Uterus (tissue), 4 donors: Measurements from ENCODE around the gene INPP5J. TPM values are rescaled to one million over a fixed set of nuclear protein-coding genes. Genes with fewer than 3 reads are reported as not detected.

Experiments used
- DNase-seq, 2 donors: peaks; one replicate each; pipeline ENCODE4 v3.0.0-alpha.2; 2019 to 2020
- H3K27ac ChIP-seq, 2 donors: fragments of 200-600 bp; sonication (generic); 1 replicate in 1 of 2; 2 replicates in 1 of 2; pipeline ENCODE4 v1.5.1; 2016 to 2018
- H3K27me3 ChIP-seq, 2 donors: fragments of 200-600 bp; sonication (generic); one replicate each; pipeline ENCODE4 v1.5.1; 2018 to 2019; ENCODE audit warnings: control low read depth in 1 of 2
- H3K36me3 ChIP-seq, 2 donors: fragments of 200-600 bp; sonication (generic); one replicate each; pipeline ENCODE4 v1.5.1; 2019; ENCODE audit warnings: control low read depth in 1 of 2
- H3K4me1 ChIP-seq, 2 donors: fragments of 200-600 bp; sonication (generic); one replicate each; pipeline ENCODE4 v1.5.1; 2018 to 2019; ENCODE audit warnings: control low read depth in 1 of 2
- H3K4me3 ChIP-seq, 2 donors: fragments of 200-600 bp; sonication (generic); 1 replicate in 1 of 2; 2 replicates in 1 of 2; pipeline ENCODE4 v1.5.1; 2018 to 2019; ENCODE audit warnings: mild to moderate bottlenecking in 1 of 2
- H3K9me3 ChIP-seq, 2 donors: fragments of 200-600 bp; sonication (generic); one replicate each; pipeline ENCODE4 v1.5.1; 2019; ENCODE audit warnings: control low read depth in 1 of 2
- CTCF ChIP-seq, 4 experiments: fragments of 200-600 bp in 2 of 4; fragments of 450-650 bp in 2 of 4; sonication (generic) in 2 of 4; IDR thresholded peaks; one replicate each; pipeline ENCODE4 v1.5.1; 2016 to 2019; ENCODE audit warnings: antibody characterized with exemption in 4 of 4, mild to moderate bottlenecking in 2 of 4, moderate library complexity in 1 of 4
- POLR2A ChIP-seq, 2 donors: fragments of 450-650 bp; IDR thresholded peaks; one replicate each; pipeline ENCODE4 v1.6.1; 2016; ENCODE audit warnings: antibody characterized with exemption in 2 of 2, mild to moderate bottlenecking in 1 of 2, moderate library complexity in 1 of 2
- intact Hi-C: fragments of 100-400 bp; cut with DNase I; formaldehyde crosslinking; loops from one replicate; pipeline ENCODE4 v1.15.1; 2023; ENCODE audit warnings: low total_unique reads
- total RNA-seq, 4 donors: library from RNA; depleted of rRNA in 3 of 4; stranded (reverse); fragments of >200 nt in 3 of 4; gene quantifications; one replicate each; pipeline versions ENCODE4 v1.1.0 to v1.2.4, GENCODE V29; 2014 to 2023
- donor health status: DM: yes; HTN: yes; CAD: no.

Gene INPP5J
- total RNA-seq, 4 donors from 2014 or later = 0.59 to 7.9 (median 3.0) TPM

DNA sequence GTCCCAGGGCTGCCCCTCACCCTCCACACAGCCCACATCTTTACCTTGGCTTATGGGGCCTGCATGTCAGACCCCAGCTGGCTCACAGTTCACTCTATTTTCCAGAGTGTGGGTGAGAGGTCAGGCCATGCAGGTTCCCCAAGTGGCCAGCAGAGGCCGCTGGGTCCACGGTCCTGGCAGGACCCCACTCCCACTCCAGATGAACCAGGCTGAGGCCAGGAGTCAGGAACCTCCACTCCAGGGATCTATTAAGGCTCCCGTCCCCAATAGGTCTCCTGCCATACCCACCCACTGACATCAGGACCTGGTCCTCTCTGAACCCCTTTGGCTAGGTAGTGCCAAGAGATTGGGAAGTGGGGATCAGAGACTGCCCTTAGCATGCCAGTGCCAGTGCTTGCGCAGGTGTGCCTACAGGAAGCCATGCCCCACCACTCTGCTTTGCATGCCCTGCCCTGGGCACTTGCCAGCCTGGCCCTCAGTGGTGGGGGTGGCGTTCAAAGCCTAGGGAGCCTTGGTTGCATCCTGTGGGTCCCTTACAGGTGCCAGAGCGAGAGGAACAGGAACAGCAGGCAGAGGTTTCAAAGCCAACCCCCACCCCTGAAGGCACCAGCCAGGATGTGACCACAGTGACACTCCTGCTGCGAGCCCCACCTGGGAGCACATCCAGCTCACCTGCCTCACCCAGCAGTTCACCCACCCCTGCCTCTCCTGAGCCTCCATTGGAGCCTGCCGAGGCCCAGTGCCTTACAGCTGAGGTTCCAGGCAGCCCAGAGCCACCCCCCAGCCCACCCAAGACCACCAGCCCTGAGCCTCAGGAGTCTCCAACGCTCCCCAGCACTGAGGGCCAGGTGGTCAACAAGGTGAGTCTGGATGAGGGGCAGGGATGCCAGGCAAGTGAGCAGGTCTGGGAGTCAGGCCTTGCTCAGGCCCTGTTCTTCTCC is 33.3 kb upstream of the INPP5J start:
- Histone ChIP-seq H3K27ac (peak overlapping the region; percentile 96 to 98), H3K27me3 (no peaks in the 10 kb centered on the region), H3K4me3 (no peak overlapping the region), H3K9me3 (no peaks in the 10 kb centered on the region), H3K36me3 (no peaks in the 10 kb centered on the region), H3K4me1 (peaks cover 7 to 20% of the 10 kb centered on the region in 2 donors)
- TF ChIP-seq CTCF (IDR thresholded peaks at IDR 0.05) (peak; percentile 73 to 88 (median 78)), POLR2A (IDR thresholded peaks at IDR 0.05) (no peak)
- peak; percentile 73 for DNase-seq
- intact Hi-C loops = no loop called here

- H3K27me3 ChIP-seq = no peaks in the 10 kb centered on the region
- H3K9me3 ChIP-seq = no peaks in the 10 kb centered on the region
- no peaks in the 10 kb centered on the region for H3K36me3 ChIP-seq
- H3K27ac ChIP-seq = peak overlapping the region; percentile 96 to 98
- peak; percentile 77 to 91 for DNase-seq
- peaks cover 7 to 20% of the 10 kb centered on the region in 2 donors for H3K4me1 ChIP-seq
- intact Hi-C loops = no loop called here
- TF ChIP-seq CTCF (IDR thresholded peaks at IDR 0.05) = no peak
- peak; percentile 30 to 37 for TF ChIP-seq POLR2A (IDR thresholded peaks at IDR 0.05)
- H3K4me3 ChIP-seq = peak overlapping the region in 1 of 2 donors; percentile 25
Observed at GRCh38 chr22:31090217-31091085, 32.3 kb upstream of the INPP5J start.

DNA sequence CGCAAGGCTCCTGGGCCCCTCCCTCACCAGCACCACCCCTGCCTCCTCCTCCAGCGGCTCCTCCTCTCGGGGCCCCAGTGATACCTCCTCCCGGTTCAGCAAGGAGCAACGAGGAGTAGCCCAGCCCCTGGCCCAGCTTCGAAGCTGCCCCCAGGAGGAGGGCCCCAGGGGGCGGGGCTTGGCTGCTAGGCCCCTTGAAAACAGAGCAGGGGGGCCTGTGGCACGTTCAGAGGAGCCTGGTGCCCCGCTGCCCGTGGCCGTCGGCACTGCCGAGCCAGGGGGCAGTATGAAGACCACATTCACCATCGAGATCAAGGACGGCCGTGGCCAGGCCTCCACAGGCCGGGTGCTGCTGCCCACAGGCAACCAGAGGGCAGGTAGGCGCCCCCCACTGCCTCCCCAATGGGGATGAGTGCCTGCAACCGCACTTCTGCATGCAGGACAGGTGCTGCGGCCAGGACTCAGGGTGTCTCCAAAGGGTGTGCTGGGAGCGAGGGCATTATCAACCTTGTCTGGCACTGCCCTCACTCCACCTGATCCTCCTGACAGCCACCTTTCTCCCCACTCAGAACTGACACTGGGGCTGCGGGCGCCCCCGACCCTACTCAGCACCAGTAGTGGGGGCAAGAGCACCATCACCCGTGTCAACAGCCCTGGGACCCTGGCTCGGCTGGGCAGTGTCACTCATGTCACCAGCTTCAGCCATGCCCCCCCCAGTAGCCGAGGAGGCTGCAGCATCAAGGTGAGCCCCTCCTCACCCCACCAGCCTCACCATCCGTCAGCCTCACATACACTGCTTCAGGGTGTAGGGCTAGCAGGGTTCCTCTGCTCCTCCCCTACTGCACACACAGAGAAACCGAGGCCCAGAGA is 31.4 kb upstream of the INPP5J start:
- peak overlapping the region; percentile 25 for H3K4me3 ChIP-seq
- H3K4me1 ChIP-seq = peaks cover 7 to 17% of the 10 kb centered on the region in 2 donors
- TF ChIP-seq POLR2A (IDR thresholded peaks at IDR 0.05) (peak; percentile 59 to 61), CTCF (IDR thresholded peaks at IDR 0.05) (no peak)
- peak overlapping the region; percentile 96 for H3K27ac ChIP-seq
- no peaks in the 10 kb centered on the region for H3K9me3 ChIP-seq
- H3K36me3 ChIP-seq = no peaks in the 10 kb centered on the region
- H3K27me3 ChIP-seq = no peaks in the 10 kb centered on the region
- intact Hi-C loops = no loop called here
- peak; percentile 79 to 88 for DNase-seq

DNA sequence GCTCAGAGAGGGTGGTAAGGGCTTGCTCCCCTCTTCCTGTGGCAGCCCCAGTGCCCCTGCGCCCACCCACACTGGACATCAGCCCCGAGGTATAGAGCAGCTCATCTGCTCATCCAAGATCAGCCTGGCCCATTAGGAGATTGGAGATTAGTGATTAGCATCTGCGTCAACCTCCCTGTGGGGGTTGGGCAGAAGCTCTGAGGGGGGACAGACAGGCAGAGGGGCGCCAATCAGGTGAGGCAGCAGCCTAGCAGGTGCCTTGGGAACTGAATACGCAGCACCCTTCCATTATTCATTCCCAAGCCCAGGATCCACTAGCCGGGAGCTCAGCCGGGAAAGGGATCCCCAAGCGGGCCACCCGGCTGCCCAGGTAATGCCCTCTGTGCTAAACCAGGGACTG is 30.6 kb upstream of the INPP5J start:
- Histone ChIP-seq H3K36me3 (no peaks in the 10 kb centered on the region), H3K9me3 (no peaks in the 10 kb centered on the region), H3K27ac (peak overlapping the region; percentile 96), H3K4me1 (peaks cover 7 to 25% of the 10 kb centered on the region in 2 donors), H3K4me3 (peak overlapping the region; percentile 25), H3K27me3 (no peaks in the 10 kb centered on the region)
- intact Hi-C loops = no loop called here
- TF ChIP-seq CTCF (IDR thresholded peaks at IDR 0.05) (no peak), POLR2A (IDR thresholded peaks at IDR 0.05) (no peak)
- DNase-seq = no peak
